Measurements from ENCODE around the gene TSR3. TPM values are rescaled to one million over a fixed set of nuclear protein-coding genes. Genes with fewer than 3 reads are reported as not detected.

TSR3 gene
- total RNA-seq: 47.7 and 67.3 TPM in 2 replicates

- DNase-seq (ENCODE audit: low read depth in 2 of 2): peak; percentile 92 to 94
Measured at GRCh38 chr16:1351582-1352362, at the start of gene TSR3, which contains the start of gene GNPTG. TSS of gene TSR3 (minus strand) at chr16:1351878. CDS start at chr16:1351804, 74 bp downstream. TSS of gene GNPTG (plus strand) at chr16:1351931. CDS start at chr16:1351966, 35 bp downstream.

GRCh38 chr16:1401061-1401757 lies 49.5 kb upstream of the TSR3 start:
- no peak for DNase-seq (ENCODE audit: low read depth in 2 of 2)

- DNase-seq (ENCODE audit: low read depth in 2 of 2): no peak
Measured at GRCh38 chr16:1398826-1399581, 47.3 kb upstream of the TSR3 start.

- DNase-seq (ENCODE audit: low read depth in 2 of 2): no peak
Measured at GRCh38 chr16:1398351-1398750, 46.7 kb upstream of the TSR3 start.

GRCh38 chr16:1397779-1398178 lies 46.1 kb upstream of the TSR3 start:
- DNase-seq (ENCODE audit: low read depth in 2 of 2): no peak

- DNase-seq (ENCODE audit: low read depth in 2 of 2): no peak
Measured at GRCh38 chr16:1395444-1396031, 43.9 kb upstream of the TSR3 start.

- no peak for DNase-seq (ENCODE audit: low read depth in 2 of 2)
Measured at GRCh38 chr16:1394367-1394951, 42.8 kb upstream of the TSR3 start.

GRCh38 chr16:1393613-1394176 lies 42.0 kb upstream of the TSR3 start:
- no peak for DNase-seq (ENCODE audit: low read depth in 2 of 2)

- no peak for DNase-seq (ENCODE audit: low read depth in 2 of 2)
Measured at GRCh38 chr16:1392826-1393225, 41.1 kb upstream of the TSR3 start.

- DNase-seq (ENCODE audit: low read depth in 2 of 2): no peak
Measured at GRCh38 chr16:1390239-1390779, 38.6 kb upstream of the TSR3 start.

- DNase-seq (ENCODE audit: low read depth in 2 of 2): no peak
Measured at GRCh38 chr16:1389762-1390161, 38.1 kb upstream of the TSR3 start.

GRCh38 chr16:1387331-1387730 lies 35.7 kb upstream of the TSR3 start:
- no peak for DNase-seq (ENCODE audit: low read depth in 2 of 2)

- no peak for DNase-seq (ENCODE audit: low read depth in 2 of 2)
Measured at GRCh38 chr16:1385232-1385631, 33.6 kb upstream of the TSR3 start.

- DNase-seq (ENCODE audit: low read depth in 2 of 2): no peak
Measured at GRCh38 chr16:1383556-1383955, 31.9 kb upstream of the TSR3 start.

GRCh38 chr16:1381612-1382406 lies 30.1 kb upstream of the TSR3 start:
- DNase-seq (ENCODE audit: low read depth in 2 of 2): no peak

GRCh38 chr16:1380195-1380594 lies 28.5 kb upstream of the TSR3 start:
- DNase-seq (ENCODE audit: low read depth in 2 of 2): no peak

GRCh38 chr16:1379304-1380076 lies 27.8 kb upstream of the TSR3 start:
- peak; percentile 67 to 76 for DNase-seq (ENCODE audit: low read depth in 2 of 2)

- DNase-seq (ENCODE audit: low read depth in 2 of 2): peak; percentile 82 to 84
Measured at GRCh38 chr16:1378804-1379303, 27.2 kb upstream of the TSR3 start.
